Neural crest cell (in vitro differentiated cells): ENCODE measurements around the gene ARHGEF25. TPM values are rescaled to one million over a fixed set of nuclear protein-coding genes. Genes with fewer than 3 reads are reported as not detected.

Source experiments
- total RNA-seq: library from RNA; stranded (reverse); gene quantifications from 2 replicates; pipeline ENCODE4 v1.2.1, GENCODE V29; 2021

Gene ARHGEF25
- total RNA-seq, 1 donor from 2014 or later: 43.8 TPM

Other genes with a start within 250 kb of the ARHGEF25 start
- 57.3 and 57.5 TPM in 2 replicates for gene R3HDM2, start 180.4 kb upstream of the ARHGEF25 start, total RNA-seq
- gene INHBC, start 176.7 kb upstream of the ARHGEF25 start, total RNA-seq: 0.14 TPM in 1 of 2 replicates, not detected in the other
- 0.36 and 0.61 TPM in 2 replicates for gene INHBE, start 156.1 kb upstream of the ARHGEF25 start, total RNA-seq
- gene GLI1, start 151.7 kb upstream of the ARHGEF25 start, total RNA-seq: 0.58 and 1.3 TPM in 2 replicates
- 0.56 and 1.0 TPM in 2 replicates for gene ARHGAP9, start 131.6 kb upstream of the ARHGEF25 start, total RNA-seq
- gene MARS1, start 123.4 kb upstream of the ARHGEF25 start, total RNA-seq: 257 and 267 TPM in 2 replicates
- gene DDIT3, start 90.9 kb upstream of the ARHGEF25 start, total RNA-seq: 14.1 and 15.0 TPM in 2 replicates
- gene MBD6, start 88.6 kb upstream of the ARHGEF25 start, total RNA-seq: 90.4 and 91.3 TPM in 2 replicates
- gene DCTN2, start 64.2 kb upstream of the ARHGEF25 start, total RNA-seq: 133 and 138 TPM in 2 replicates
- gene KIF5A, start 61.4 kb upstream of the ARHGEF25 start, total RNA-seq: 16.9 and 20.8 TPM in 2 replicates
- gene PIP4K2C, start 20.2 kb upstream of the ARHGEF25 start, total RNA-seq: 15.9 and 17.3 TPM in 2 replicates
- 74.7 and 75.6 TPM in 2 replicates for gene DTX3, start 6.6 kb upstream of the ARHGEF25 start, total RNA-seq
- gene B4GALNT1, start 21.8 kb downstream of the ARHGEF25 start, total RNA-seq: 18.6 and 19.5 TPM in 2 replicates
- gene OS9, start 82.7 kb downstream of the ARHGEF25 start, total RNA-seq: 123 and 135 TPM in 2 replicates
- 3.9 and 4.1 TPM in 2 replicates for gene AGAP2, start 127.3 kb downstream of the ARHGEF25 start, total RNA-seq
- 23.5 and 26.9 TPM in 2 replicates for gene TSPAN31, start 133.6 kb downstream of the ARHGEF25 start, total RNA-seq
- 332 and 333 TPM in 2 replicates for gene CDK4, start 140.9 kb downstream of the ARHGEF25 start, total RNA-seq
- 16.7 and 18.8 TPM in 2 replicates for gene MARCHF9, start 143.7 kb downstream of the ARHGEF25 start, total RNA-seq
- gene CYP27B1, start 155.6 kb downstream of the ARHGEF25 start, total RNA-seq: 3.2 and 4.2 TPM in 2 replicates
- 37.8 and 40.5 TPM in 2 replicates for gene METTL1, start 160.7 kb downstream of the ARHGEF25 start, total RNA-seq
- gene EEF1AKMT3, start 161.2 kb downstream of the ARHGEF25 start, total RNA-seq: 4.5 and 5.6 TPM in 2 replicates
- gene TSFM, start 171.4 kb downstream of the ARHGEF25 start, total RNA-seq: 31.7 and 32.3 TPM in 2 replicates
- gene AVIL, start 207.3 kb downstream of the ARHGEF25 start, total RNA-seq: 1.6 and 1.7 TPM in 2 replicates
- gene CTDSP2, start 235.3 kb downstream of the ARHGEF25 start, total RNA-seq: 83.2 and 83.4 TPM in 2 replicates